ENCODE results near the gene HMCN1.
"Not testable (repeated sequence)": the region's sequence is repeated elsewhere in the genome, so short reads cannot be mapped to it uniquely, and the experiment has no call there.

HMCN1 gene

DNA sequence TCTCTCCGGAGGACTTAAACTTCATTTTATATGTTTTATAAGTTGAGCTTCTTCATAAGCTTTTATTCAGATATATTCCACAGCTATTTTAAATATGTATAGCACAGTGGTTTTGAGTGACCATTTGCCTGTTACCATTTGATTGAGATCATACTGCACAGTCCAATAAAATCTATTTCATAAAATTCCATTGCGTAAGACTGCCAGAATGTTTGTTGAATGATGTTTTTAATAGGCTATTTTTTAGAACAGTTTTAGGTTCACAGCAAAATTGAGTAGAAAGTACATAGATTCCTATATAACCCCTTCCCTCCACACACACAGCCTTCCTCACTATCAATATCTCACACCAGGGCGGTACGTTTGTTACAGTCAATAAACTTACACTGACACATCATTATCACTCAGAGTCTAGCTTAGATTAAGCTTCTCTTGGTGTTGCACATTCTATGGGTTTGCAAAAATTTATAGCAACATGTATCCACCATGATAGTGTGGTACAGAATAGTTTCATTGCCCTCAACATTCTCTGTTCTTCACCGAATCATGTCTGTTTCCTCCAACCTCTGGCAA lies 433.0 kb downstream of the HMCN1 start:
- no peak for DNase-seq

GRCh38 chr1:186175588-186175987 lies 441.4 kb downstream of the HMCN1 start:
- DNase-seq, result no peak

DNA sequence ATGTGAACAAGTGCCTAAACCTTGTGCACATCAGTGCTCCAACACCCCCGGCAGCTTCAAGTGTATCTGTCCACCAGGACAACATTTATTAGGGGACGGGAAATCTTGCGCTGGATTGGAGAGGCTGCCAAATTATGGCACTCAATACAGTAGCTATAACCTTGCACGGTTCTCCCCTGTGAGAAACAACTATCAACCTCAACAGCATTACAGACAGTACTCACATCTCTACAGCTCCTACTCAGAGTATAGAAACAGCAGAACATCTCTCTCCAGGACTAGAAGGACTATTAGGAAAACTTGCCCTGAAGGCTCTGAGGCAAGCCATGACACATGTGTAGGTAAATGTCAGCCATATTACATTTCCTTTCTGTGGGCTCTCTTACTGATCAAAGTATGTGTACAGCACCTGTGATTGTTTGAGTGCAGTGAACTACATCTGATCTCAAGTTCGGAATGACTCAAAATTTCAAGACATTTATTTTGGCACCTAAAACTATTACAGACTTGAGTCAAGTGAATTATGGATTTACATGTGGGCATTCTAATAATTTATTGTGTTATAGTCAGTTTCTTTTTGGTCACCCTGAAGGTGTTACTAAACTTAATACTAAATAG lies 444.3 kb downstream of the HMCN1 start:
- no peak for DNase-seq

DNA sequence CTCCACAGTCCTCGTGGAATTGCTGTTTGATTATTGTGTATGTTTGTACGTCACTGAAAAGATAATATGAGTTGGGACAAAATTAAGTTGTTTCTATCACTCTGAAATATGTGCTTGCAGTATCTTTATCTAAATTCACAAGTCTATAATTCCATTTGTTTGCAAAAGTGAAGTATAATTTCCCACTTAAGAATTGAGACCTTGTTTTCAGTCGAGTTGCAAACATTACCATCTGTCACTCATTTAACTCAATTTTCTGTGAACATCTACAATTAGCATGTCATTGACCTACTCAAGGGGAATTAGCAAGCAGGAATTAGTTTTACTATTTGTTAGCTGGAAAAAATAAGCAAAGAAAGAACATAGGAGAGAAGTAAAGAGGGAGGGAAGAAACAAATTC lies 445.0 kb downstream of the HMCN1 start:
- DNase-seq, result no peak

GRCh38 chr1:186183219-186183618 lies 449.0 kb downstream of the HMCN1 start:
- no peak for DNase-seq

- DNase-seq, result no peak
Observed at GRCh38 chr1:186183970-186184628, 449.9 kb downstream of the HMCN1 start.

DNA sequence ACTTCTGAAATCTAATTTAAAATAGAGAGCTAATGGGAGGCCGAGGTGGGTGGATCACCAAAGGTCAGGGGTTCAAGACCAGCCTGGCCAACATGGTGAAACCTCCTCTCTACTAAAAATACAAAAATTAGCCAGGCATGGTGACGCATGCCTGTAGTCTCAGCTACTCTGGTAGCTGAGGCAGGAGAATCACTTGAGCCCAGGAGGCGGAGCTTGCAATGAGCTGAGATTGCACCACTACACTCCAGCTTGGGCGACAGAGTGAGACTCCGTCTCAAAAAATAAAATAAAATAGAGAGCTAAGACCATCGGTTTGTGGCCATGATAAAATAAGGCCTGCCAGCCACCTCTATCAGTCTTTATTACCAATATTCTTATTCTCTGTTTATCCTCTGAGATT lies 452.1 kb downstream of the HMCN1 start:
- not testable (repeated sequence) for DNase-seq

GRCh38 chr1:186187601-186188000 lies 453.4 kb downstream of the HMCN1 start:
- no peak for DNase-seq

GRCh38 chr1:186188004-186188539 lies 453.9 kb downstream of the HMCN1 start:
- no peak for DNase-seq

DNA sequence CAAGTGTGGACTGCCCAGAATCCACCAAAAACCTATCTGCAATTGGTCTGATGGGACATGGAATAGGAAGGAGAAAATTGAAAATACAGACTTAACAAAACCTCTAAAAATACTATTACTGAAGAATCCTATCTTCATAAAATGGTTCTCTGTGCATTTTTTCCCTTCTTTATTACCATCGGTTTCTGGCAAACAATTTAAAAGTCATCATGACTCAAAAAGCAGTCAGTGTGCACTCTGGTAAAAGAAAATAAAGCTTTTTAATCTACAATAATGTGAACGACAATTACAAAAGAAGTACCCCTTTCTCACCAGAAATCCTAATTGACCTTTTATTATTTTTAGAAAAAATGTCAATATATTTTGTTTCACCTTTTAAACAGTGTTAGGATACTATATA lies 454.5 kb downstream of the HMCN1 start:
- DNase-seq, result no peak

DNA sequence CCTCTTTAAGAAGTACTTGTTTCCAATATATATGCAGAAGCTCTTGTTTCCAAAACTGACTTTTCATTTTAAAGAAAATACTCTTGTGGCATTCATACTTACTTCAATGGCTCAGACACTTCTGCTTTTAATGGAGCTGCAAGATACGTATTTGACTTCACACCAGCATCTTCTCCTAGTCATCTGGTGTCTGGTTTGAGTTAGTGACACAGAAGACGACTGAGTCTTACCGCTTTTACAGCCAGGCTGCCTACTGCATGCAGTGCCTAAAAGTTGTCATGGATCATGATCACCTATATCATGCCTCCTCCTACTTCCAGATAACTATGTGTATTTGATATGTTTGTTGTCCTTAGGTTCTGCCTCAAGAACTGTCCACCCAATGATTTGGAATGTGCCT lies 455.0 kb downstream of the HMCN1 start:
- no peak for DNase-seq

DNA sequence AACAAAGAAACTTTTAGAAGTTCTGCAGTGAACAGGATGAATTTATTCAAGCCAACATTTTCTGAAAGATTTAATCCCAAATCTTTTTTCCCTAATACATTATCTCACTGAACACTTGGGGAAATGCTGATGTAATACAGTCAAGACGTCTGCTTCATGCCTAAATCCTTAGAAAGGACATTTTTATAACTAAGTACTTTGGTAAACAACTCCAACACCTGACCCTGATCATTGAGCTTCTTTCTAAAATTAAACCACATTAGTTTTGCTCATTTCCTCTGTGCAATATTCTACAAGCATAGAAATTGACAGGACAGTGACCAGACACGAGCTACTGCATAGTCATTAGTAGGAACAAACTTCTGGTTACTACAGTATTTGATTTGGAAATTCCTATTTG lies 457.3 kb downstream of the HMCN1 start:
- DNase-seq, result no peak

DNA sequence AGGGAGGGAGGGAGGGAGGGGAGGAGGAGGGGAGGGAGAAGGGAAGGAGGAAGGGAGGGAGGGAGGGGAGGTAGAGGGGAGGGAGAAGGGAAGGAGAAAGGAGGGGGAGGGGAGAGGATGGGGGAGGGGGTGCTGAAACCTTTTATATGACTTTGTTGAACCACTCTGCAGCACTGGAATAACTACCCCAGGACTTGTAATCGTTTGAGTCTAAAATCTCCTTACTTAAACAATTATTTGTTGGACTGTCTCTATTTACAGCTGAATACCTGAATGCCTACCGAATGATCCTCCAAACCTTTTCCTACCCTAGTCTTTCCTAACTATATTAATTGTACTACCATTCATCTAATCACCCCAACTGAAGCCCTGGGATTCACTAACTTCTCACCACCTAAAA lies 459.0 kb downstream of the HMCN1 start:
- DNase-seq, result no peak

- DNase-seq, result no peak
Observed at GRCh38 chr1:186194107-186194756, 460.0 kb downstream of the HMCN1 start.

DNA sequence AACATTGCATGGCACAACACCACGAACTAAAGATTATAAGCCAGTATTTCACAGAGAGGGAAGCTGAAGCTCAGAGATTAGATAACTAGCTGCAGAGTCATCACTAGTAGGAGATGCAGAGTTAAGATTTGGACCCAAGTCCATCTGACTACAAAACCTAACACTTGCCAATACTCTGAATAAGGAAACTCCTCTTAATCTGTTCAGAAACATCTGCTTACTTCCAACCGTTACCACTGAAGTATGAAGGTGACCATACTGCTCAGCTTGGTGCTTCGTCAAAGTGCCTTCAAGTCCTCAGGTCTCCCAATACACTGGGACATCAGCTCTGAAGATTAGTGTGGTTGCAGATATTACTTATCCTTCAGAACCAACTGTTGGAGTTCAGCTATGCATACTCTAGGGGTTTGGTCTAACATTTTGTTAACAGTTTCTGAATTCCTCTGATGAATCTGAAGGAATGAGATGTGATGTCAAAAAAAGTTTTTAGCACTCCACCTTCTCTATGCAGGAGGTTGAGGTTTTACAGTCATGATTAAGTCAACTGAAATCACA lies 461.3 kb downstream of the HMCN1 start:
- no peak for DNase-seq

DNA sequence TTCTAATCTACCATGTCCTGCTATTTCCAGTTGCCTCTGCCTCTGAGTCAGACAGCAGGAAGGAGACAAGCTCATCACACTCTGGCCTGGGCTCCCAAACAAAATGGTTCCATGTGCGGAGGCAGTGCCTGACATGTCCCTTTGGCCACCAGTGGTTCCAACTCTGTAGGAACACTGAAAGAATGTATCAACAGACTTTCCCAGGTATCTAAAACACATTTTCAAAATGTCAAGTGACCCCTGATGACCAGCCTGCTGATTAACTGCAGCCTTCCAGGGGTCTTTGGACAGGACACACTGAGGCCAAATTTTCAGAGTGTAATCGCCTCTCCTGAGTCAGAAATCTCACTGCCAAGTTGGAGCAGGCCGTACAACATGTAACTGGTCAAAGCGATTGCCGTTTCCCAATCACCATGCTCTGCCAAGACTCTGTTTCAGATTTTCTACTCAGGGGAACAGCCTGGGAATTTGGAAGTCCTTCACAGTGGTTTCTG lies 468.1 kb downstream of the HMCN1 start:
- DNase-seq, result no peak

DNA sequence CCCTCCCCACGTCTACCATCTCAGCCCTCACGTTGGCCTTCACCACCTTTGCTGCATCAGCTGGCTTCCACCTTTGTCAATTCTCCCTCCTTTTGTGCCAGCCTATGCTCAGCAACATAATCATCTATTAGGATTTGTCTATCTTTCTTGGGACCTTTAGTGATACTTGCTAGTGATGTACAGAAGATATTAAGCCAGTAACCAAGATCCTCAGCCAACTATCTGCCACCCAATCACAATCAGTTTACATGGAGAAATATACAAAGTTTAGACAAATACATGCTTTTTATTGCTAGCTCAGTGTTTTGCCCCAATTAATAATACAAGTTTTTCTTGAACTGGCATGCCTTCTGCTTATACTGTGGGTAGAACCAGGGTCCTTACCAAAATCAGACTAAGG lies 468.6 kb downstream of the HMCN1 start:
- DNase-seq, result no peak

GRCh38 chr1:186206048-186206570 lies 471.9 kb downstream of the HMCN1 start:
- DNase-seq, result no peak

GRCh38 chr1:186207391-186208085 lies 473.3 kb downstream of the HMCN1 start:
- no peak for DNase-seq

DNA sequence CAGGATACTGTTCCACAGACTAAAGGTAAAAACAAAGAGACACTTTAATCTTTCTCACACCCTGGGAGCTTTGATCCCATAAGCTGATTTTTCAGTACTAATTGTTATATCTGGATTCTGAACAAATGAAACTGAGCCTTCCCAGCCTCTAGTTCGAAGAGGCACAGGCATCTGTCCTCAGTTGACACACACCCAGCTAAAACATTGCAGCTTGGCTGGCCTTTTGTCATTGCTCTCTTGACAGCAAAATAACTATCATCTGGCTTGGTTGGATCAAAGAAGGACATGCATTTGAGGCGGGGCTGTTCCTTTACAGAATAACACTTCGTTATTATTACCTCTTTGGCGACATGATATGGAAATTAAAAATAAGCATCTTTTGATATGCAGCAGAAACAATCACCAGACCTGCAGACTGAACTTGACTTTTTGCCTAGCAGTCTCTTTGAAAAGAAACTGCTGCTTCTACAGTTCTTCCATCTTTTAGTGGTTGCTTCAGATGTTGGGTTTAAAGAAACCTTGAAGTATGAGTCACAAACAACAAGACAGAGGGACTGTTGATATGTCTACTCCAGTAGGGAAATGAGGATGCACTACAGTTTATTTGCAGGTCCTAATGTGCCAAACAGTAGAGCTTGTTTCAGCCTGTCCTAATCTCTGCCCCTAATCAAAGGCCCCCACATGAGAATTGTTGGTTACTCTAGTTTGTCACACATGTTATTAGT lies 474.4 kb downstream of the HMCN1 start:
- no peak for DNase-seq

GRCh38 chr1:186210258-186210657 lies 476.1 kb downstream of the HMCN1 start:
- DNase-seq, result no peak

DNA sequence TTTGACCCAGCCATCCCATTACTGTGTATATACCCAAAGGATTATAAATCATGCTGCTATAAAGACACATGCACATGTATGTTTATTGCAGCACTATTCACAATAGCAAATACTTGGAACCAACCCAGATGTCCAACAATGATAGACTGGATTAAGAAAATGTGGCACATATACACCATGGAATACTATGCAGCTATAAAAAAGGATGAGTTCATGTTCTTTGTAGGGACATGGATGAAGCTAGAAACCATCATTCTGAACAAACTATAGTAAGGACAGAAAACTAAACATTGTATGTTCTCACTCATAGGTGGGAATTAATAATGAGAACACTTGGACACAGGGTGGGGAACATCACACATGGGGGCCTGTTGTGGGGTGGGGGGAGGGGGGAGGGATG lies 477.4 kb downstream of the HMCN1 start:
- DNase-seq, result not testable (repeated sequence)

All from activated CD4-positive, alpha-beta T cell treated with anti-CD3 and anti-CD28 coated beads, Interleukin-2, amount 50 U/mL, for 1 hour (primary cell).